OCI-LY3 (cell line): Measurements from ENCODE around the gene KRTAP5-6.

ENCODE experiments used
- H2AFZ ChIP-seq: fragments of 200-600, 300-600 bp; shearing (Covaris generic); 2 replicates; pipeline ENCODE4 v1.6.0; 2014; ENCODE audit warnings: antibody characterized with exemption, low read depth, low read length
- H3K27ac ChIP-seq: fragments of 200-600, 300-600 bp; sonication (generic); 2 replicates; pipeline ENCODE4 v1.5.1; 2014; ENCODE audit warnings: mild to moderate bottlenecking, low read length, moderate library complexity, mixed read lengths
- H3K27me3 ChIP-seq: fragments of 200-600, 300-600 bp; sonication (generic); 2 replicates; pipeline ENCODE4 v1.6.1; 2014; ENCODE audit warnings: low read depth, low read length, mixed read lengths
- H3K36me3 ChIP-seq: fragments of 200-600, 300-600 bp; sonication (generic); replicated peaks from 2 replicates; pipeline ENCODE3; 2014; ENCODE audit warnings: low read depth, low read length, mixed read lengths
- H3K4me1 ChIP-seq: fragments of 300-600, 200-600 bp; sonication (generic); 2 replicates; pipeline ENCODE4 v1.6.1; 2014; ENCODE audit warnings: low read length, mixed read lengths
- H3K4me2 ChIP-seq: fragments of 200-600, 300-600 bp; sonication (generic); 2 replicates; pipeline ENCODE4 v1.6.1; 2014; ENCODE audit warnings: low read length, mixed read lengths
- H3K4me3 ChIP-seq: fragments of 300-600, 200-600 bp; sonication (generic); 2 replicates; pipeline ENCODE4 v1.5.1; 2014; ENCODE audit warnings: antibody characterized with exemption, mild to moderate bottlenecking, low read length, moderate library complexity
- H3K79me2 ChIP-seq: fragments of 300-600, 200-600 bp; shearing (Covaris generic); 2 replicates; pipeline ENCODE4 v1.6.1; 2014; ENCODE audit warnings: mild to moderate bottlenecking, low read length, mixed read lengths
- H3K9ac ChIP-seq: fragments of 300-600, 200-600 bp; shearing (Covaris generic); 2 replicates; pipeline ENCODE4 v1.6.0; 2014; ENCODE audit warnings: mild to moderate bottlenecking, low read length, moderate library complexity
- H3K9me3 ChIP-seq: fragments of 200-600, 300-600 bp; shearing (Covaris generic); 2 replicates; pipeline ENCODE4 v1.6.1; 2014; ENCODE audit warnings: low read length, mixed read lengths; ENCODE audit not compliant: insufficient read depth
- H4K20me1 ChIP-seq: fragments of 200-600, 300-600 bp; sonication (generic); 2 replicates; pipeline ENCODE4 v1.6.1; 2016; ENCODE audit warnings: low read length, mixed read lengths; ENCODE audit not compliant: insufficient read depth
- CTCF ChIP-seq: fragments of 200-600, 300-600 bp; sonication (generic); IDR thresholded peaks from 2 replicates; pipeline ENCODE4 v1.5.1; 2014; ENCODE audit warnings: antibody characterized with exemption, low read length, low read depth
- EZH2phosphoT487 ChIP-seq: fragments of 200-600 bp; shearing (Covaris generic); IDR thresholded peaks from 2 replicates; pipeline ENCODE4 v1.6.1; 2018; ENCODE audit warnings: antibody characterized with exemption, mixed run types, low read depth

The KRTAP5-6 gene

GRCh38 chr11:1694846-1695547 is 2.0 kb upstream of the KRTAP5-6 start:
- Histone ChIP-seq H3K9ac (no peak overlapping the region), H3K27me3 (peaks cover 38% of the 10 kb centered on the region), H2AFZ (no peak overlapping the region), H3K79me2 (no peaks in the 10 kb centered on the region), H4K20me1 (no peaks in the 10 kb centered on the region), H3K9me3 (no peaks in the 10 kb centered on the region), H3K4me2 (no peak overlapping the region), H3K36me3 (no peaks in the 10 kb centered on the region), H3K4me1 (no peaks in the 10 kb centered on the region), H3K27ac (no peak overlapping the region), H3K4me3 (no peak overlapping the region)
- TF ChIP-seq EZH2phosphoT487: no peak
- TF ChIP-seq CTCF: no peak

- H3K9me3 ChIP-seq: no peaks in the 10 kb centered on the region
- no peaks in the 10 kb centered on the region for H3K36me3 ChIP-seq
- H3K4me1 ChIP-seq: no peaks in the 10 kb centered on the region
- H3K4me2 ChIP-seq: no peak overlapping the region
- H3K79me2 ChIP-seq: no peaks in the 10 kb centered on the region
- H2AFZ ChIP-seq: no peak overlapping the region
- H3K4me3 ChIP-seq: no peak overlapping the region
- no peaks in the 10 kb centered on the region for H4K20me1 ChIP-seq
- TF ChIP-seq CTCF (no peak), EZH2phosphoT487 (no peak)
- no peak overlapping the region for H3K27ac ChIP-seq
- peaks cover 38% of the 10 kb centered on the region for H3K27me3 ChIP-seq
- no peak overlapping the region for H3K9ac ChIP-seq
Observed at GRCh38 chr11:1695548-1696108, 1.4 kb upstream of the KRTAP5-6 start.

GRCh38 chr11:1699771-1700170 is 2.8 kb downstream of the KRTAP5-6 start:
- Histone ChIP-seq H3K4me2 (no peak overlapping the region), H3K36me3 (no peaks in the 10 kb centered on the region), H3K27ac (no peak overlapping the region), H3K9ac (no peak overlapping the region), H4K20me1 (no peaks in the 10 kb centered on the region), H3K9me3 (no peaks in the 10 kb centered on the region), H3K27me3 (peaks cover 40% of the 10 kb centered on the region), H3K79me2 (no peaks in the 10 kb centered on the region), H2AFZ (no peak overlapping the region), H3K4me1 (no peaks in the 10 kb centered on the region), H3K4me3 (no peak overlapping the region)
- no peak for TF ChIP-seq EZH2phosphoT487
- no peak for TF ChIP-seq CTCF

GRCh38 chr11:1701091-1701807 is 4.3 kb downstream of the KRTAP5-6 start:
- Histone ChIP-seq H3K27me3 (peaks cover 27% of the 10 kb centered on the region), H4K20me1 (no peaks in the 10 kb centered on the region), H2AFZ (no peak overlapping the region), H3K4me3 (no peak overlapping the region), H3K4me2 (no peak overlapping the region), H3K27ac (no peak overlapping the region), H3K4me1 (no peaks in the 10 kb centered on the region), H3K9ac (no peak overlapping the region), H3K36me3 (no peaks in the 10 kb centered on the region), H3K79me2 (no peaks in the 10 kb centered on the region), H3K9me3 (no peaks in the 10 kb centered on the region)
- TF ChIP-seq EZH2phosphoT487: no peak
- no peak for TF ChIP-seq CTCF
